Kidney tubule cell (primary cell): ENCODE measurements around the gene HRNR.
A peak's percentile ranks its signal among the peaks of the same experiment; 100 is the strongest.

Experiments used
- DNase-seq: peaks from one replicate; pipeline ENCODE4 v3.0.0-alpha.2; 2018; ENCODE audit warnings: low spot score

Gene HRNR

DNA sequence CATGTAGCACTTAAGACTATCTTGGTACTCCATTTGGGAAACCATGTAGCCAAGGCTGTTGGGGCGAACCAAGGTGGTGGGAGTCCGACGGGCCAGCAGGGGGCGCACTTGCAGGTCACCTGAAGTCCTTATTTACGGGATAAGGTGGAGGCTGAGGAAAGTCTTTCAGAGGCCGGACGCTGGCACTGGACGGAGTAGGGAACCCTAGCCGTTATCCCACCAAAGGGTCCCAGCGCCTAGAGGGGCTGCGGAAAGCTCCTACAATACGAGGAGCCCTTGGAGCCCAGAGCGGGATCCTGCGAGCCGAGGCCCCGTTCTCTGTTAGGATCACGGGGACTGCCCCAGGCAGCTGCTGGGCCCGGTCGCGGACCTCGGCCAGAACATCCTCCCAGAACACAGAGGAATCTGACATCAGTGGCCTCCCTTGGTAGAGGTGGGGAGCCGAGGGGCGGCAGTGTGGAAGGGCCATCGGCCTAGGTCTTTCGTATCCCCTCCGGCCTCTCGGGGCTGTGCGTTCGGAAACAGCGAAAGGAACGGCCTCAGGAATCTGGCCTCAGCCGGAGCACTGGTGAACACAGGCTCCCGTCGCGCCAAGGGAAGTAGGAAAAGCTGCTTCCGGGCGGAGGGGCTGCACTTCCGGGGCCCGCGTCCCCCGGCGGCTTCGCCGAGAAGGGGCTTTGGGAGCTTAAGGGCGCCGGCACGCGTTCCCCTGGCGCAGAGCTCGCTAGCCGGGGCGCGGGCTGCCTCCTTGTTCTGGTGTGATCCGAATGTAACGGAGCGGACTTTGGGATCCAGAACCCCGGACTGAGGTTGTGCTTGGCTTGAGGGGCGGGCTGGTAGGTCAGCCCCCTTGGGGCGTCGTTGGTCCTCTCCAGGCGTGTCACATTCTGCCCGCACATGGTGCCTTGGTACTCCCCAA, 35.1 kb downstream of the HRNR start:
- DNase-seq, result peak; percentile 81

DNA sequence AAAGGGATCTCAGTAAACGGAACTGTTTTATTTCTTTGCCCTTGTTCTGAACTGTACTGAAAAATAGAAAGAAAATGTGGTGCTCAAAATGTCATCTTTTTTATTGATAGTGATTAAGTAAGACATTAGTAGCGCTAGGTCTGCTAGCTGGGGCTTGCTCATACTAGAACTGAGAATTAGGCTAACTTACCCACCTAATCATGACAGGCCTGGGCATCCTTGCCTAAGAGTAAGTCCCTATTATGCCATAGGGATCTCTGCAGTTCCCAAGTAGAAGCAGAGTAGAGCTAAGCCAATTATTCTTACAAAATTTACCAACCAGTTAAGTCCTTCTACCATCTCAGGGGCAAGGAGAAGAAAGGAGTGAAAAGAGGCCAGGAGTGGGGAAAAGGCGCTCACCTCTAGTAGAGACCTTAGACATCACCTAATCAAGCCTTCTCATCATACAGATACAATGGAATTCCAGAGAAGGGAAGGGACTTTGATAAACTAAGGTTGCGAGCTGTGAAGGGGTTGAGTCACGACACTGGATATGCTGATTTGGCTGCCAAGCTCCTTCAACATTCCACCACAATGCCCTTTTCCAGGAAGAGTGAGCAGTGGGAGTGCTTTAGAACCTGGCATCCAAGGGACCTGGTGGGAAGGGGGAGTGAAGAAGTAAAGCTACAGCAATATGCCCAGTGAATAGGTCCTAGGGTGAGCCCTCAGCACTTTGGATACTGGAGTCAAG, 37.3 kb downstream of the HRNR start:
- DNase-seq, result peak; percentile 28

DNA sequence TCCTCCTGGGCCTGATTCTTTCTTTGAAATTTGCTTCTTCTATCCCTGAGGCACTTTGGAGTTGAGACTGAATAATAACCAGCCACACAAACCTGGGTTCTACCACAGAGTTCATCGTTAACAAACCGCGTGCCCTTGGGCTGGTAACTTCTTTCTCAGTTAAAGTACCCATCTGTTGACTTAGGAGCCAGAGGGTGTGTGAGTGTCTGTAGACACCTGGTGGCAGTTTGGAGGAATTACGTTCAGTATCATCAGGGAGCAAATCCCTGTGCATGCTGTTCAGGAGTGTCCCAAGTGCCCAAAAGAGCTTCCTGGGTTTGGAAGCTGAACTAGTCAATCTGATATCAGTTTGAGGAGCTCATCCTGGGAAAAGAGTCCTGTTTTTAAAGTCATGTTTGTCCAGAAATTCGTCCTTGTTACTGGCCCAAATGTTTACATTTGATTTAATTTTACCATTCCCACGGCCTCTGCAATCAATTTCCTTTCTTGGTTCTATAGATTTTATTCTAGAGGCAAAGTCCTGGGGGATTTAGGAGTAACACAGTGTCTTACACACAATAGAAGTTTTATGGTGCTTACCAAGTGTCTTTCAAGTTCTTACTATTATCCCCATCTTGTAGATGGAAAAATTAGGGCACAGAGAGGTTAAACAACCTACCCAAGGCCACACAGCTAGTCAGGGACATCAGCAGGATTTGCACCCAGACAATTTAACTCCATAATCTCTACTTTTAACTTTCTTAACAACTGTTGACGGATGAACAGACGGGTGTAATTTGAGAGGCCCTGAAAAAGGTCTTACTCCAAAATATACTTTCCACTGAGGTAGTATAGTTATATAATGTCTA, 38.2 kb downstream of the HRNR start:
- peak; percentile 75 for DNase-seq

DNA sequence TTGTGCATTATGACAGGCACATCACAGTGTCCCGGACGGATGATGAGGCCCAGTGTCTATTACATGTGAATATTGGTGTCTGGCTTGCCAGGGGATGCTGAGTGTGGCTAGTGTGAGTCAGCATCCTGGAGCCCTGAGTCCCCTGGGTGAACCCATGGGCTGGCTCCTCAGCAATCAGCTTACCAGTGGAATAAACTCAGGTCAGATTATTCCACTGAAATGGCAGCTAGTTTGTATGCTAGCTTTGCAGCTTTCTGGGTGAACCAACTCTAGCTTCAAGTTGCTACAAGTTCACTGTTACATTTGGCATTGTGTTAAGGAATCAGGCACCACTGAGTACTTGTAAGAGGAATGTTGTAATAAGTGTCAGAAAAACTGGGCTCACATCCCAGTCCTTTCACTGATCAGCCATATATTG, 41.0 kb downstream of the HRNR start:
- peak; percentile 85 for DNase-seq

DNA sequence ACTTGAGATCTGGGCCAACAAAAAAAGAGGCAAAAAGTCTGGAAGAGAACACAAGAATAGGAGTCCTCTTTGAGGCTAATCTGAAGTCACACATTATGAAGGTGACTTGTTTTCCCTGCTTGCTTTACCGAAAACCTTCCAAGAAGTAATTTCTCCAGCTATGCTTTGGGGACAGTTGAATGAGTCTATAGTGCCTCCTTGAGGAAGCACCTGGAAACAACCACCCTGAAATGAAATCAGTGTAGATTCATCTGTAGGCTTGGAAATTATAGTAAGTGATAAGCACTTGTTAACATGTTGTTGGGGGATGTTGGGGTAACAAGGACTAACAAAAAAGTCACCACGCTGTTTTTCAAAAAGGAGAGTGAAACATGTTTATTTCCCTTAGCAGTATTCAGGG, 41.6 kb downstream of the HRNR start:
- peak; percentile 56 for DNase-seq

DNA sequence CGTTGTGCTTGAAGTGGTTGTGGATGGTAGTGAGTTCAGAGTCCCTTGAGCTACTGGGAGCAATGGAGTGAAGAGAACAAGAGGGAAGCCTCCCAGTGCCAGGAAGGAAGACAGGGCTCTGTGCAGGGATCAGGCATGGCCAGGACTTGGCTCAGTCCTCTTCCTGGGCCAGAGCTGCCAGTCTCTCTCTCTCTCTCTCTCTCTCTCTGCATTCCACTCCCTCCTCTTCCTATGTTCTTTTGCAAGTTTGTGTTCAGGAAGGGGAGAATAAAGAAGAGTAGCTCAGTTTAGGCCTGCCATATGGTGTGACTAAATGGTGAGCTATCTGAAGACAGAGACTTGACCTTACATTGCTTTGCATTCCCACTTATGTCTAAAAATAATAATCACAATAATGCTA, 44.4 kb downstream of the HRNR start:
- DNase-seq, result peak; percentile 34

DNA sequence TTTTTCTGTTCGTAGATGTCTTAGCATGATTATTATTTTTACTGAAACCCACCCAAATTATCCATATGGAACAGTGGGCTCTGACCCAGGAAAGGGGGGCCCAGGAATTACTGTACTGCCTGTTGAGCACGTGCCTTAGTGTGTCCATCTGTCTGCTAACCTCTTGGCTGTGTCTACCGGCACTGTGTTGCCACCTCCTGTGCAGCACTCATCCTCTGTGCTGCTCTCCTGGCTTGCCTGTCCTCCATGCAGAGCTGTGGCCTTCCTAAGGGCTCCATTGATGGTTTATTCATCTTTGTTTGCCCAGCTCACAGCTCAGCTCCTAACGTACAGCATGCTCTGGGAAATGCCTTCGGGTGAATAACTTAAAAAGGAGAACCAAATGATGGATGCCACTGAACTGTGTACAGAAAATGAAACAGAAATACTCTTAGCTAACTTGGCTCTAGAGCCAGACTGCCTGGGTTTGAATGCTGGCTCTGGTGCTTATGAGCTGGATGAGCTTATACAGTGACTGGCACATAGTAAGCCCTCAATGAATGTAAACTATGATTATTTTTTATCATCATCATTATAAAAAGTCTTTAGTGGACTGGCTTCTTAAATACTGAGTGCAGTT, 53.6 kb downstream of the HRNR start:
- DNase-seq, result no peak

DNA sequence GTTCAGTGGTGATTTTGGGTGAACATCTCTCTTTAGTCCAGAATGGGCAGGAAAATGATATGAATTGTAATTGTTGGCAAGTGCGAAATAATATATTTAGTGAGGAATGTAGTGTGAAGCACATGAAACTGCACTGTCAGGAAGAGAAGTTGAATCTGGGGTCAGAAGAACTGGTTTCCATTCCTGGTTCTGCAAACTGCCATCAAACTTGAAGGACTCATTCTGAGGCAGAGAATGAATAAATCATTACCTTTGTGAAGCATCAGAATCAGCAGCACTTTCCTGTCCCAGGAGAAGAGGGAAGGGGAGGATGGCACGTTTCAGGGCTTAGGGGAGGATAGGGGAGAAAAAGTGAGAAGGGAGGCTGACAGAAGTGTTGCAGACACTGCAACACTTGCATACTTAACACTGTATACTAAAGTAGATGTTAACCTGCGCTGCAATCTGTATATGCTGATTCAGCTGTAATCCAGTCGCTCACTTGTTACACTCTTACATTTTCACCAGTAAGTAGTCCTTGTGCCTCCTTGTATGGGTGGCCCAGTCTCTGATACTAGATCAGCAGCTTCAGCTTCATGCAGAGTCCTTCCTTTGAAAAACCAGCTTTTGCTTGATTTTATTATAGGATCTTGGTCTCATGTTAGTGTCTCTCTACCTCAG, 54.5 kb downstream of the HRNR start:
- DNase-seq, result peak; percentile 23

DNA sequence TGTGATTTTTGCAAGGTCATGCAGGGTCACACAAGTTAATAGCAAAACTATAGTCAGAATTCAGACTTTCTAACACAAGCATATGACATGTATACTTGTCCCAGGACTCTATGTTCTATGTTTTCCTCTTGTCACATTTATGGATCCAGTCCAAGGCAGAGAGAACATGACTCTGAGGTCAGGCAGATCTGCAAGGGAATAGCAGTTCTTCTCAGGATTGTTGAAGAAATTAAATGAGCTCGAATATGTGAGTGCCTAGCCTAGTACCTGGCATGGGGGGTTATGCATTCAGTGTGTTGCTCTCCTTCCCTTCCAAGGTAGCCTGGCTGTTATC, 55.5 kb downstream of the HRNR start:
- no peak for DNase-seq

DNA sequence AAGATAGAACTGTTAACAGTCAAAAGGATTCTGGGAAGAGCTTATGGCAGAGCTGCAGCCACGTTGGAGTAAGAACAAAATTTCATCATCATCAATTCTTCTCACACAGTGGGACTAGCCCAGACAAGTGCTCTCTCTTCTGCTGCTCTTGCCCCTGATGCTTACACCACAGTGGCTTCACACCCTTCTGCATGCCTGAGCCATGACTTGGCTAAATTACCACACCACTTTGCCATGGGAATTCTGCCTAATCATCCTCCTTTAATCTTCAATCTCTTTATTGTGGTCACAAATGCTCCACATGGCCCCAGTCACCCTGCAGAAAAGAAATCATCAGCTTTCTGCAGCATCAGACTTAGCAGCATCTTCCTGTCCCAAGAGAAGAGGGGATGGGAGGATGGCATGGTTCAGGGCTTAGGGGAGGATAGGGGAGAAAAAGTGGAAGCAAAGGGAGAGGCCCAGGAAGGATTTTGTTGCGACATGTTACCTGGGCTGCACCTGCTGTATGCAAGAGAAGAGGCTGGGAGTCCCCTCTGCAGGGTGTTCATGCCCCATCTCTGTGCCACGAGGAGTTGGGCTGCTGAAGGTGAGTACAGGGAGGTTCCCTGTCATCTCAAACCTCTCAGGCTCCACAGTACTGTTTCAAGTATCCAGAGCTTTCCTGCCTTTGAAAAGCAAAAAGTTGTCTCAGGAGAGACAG, 56.0 kb downstream of the HRNR start:
- peak; percentile 97 for DNase-seq

DNA sequence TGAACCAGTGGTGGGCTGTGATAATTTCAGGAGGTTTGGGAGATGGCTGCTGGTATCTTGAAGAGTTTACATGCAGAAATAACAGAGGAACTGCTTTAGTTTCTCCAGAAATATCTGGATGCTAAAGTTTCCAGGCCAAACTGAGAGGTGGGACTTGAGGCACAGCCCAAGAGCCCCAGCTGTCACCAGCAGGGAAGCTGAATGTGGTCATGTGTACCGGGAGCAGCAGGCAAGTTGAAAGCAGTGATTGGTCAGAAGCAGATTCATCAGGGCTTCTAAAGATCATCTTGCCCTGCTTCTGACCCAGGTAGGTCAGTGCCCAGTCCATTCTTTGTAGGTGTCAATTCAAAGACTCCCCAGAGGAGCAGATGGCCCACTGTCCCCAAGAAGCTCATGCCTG, 57.0 kb downstream of the HRNR start:
- no peak for DNase-seq

DNA sequence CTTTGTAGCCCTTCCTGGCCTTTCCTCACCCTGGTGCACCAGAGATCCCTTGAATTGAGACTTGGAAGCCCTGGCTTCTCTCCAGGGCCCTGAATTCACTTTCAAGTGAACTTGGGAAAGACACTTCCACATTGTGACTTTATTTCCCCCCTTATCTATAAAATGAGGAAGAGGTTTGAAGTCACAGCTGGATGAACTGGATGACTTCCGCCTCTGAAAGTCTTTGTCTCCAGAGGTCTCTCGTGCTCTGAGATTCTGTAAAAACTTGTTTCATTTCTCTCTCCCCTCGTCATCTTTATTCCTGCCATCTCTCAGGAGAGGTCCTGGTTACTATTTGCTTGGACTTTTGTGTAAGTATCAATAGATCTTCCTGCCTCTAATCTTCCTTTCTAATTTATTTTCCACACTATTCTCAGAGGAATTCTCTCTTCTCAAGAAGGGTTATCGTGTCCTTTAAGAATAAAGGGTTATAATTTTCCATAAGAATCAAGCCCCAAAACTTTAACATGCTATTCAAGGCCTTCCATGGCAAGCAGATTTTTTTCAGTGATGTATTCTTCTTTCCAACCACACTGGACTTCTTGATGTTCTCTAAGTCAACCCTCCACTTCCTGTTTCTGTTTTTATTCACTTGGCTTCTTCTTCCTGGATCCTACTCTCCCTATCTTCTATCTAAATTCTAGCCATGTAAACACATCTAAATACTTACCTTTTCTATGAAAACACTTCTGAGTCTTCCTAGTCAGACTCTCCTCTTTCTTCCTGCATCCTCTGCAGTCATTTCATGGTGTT, 58.5 kb downstream of the HRNR start:
- DNase-seq, result no peak

DNA sequence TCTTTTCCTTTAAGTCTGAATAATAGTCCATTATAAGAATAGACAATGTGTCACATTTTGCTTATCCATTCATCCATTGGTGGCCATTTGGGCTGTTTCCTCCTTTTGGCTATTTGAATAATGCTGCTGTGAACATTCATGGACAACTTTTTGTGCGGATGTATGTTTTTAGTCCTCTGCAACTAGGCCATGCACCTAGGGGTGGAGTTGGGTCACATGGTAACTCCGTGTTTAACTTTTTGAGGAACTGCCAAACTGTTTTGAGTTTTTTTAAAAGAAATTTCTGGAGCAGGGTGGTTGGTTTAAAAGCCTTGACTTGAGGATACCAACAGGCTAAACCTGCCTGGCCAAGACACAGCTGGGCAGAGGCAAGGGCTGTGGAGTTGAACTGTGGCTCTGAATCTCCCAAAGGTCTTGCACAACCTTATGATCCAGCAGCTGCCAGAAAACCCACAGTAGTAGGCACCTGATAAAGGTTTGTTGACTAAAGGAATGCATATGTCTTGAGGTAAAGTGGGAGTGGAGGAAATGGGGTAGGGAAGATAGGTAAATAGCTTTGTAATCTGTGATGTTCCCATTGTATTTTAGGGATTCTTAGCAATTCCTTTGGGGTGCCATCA, 59.4 kb downstream of the HRNR start:
- peak; percentile 41 for DNase-seq

DNA sequence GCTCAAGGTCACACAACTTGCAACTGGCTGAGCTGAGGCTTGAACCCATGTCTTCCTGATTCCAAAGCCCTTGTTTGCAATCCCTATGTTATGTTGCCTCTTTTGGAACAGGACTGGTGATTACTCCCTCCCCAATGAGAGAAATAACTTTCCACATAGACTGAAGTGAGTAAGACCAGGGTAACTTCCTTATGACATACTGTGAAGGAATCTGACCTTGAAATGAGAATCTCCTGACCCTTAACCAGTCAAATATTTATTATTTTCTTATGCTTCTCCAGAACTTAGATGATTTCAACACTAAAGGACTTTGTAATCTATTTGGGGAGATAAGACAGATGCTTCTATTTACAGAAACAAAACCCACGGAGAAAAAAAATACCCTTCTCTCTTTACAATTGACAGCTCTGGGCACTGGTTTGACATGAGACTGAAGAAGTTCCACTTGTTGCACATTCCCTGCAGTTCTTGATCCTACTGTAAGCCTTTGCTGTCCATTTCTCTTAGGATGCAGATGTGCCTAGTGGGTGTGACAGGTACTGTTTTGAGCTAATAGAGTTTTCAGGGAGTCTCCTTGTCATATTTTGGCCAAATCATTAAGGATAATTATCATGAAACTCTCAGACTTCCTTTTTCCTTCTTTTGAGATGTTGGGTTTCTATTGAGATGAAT, 61.1 kb downstream of the HRNR start:
- DNase-seq, result peak; percentile 96
